Measurements from ENCODE around the gene MDFIC2.
"Not testable (repeated sequence)": the region's sequence is repeated elsewhere in the genome, so short reads cannot be mapped to it uniquely, and the experiment has no call there.

MDFIC2 gene

DNA sequence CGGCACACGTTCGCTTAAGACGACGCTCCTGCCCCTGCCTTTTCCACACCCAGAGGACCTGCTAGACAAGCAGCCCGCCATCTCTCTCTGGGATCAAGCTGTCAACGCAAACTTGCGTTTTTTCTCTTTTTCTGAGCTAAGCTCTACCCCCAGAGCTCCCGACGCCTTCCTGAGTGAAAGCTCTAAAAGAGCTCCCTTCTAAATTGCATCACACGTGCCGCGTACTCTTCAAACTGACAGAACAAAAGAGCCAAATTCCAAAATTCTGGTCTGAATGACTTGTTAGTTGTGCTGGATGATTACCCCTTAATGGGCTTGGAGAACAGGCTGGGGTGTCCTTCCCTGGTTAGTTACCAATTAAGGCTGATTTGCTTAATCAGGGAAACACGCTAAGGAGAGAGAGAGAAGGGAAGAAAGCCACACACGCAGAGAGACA, 81.2 kb downstream of the MDFIC2 start:
- DNase-seq (ENCODE audit: low read depth) = no peak
- TF ChIP-seq CTCF (IDR thresholded peaks at IDR 0.05; ENCODE audit: insufficient read depth, low read depth, low read length, missing control alignments) = no peak
- H3K4me3 ChIP-seq (ENCODE audit: low read depth, low read length) = no peak overlapping the region

GRCh38 chr3:70227437-70227836, 85.0 kb downstream of the MDFIC2 start:
- no peak overlapping the region for H3K4me3 ChIP-seq (ENCODE audit: low read depth, low read length)
- TF ChIP-seq CTCF (IDR thresholded peaks at IDR 0.05; ENCODE audit: insufficient read depth, low read depth, low read length, missing control alignments) = no peak
- no peak for DNase-seq (ENCODE audit: low read depth)

- no peak for TF ChIP-seq CTCF (IDR thresholded peaks at IDR 0.05; ENCODE audit: insufficient read depth, low read depth, low read length, missing control alignments)
- DNase-seq (ENCODE audit: low read depth) = no peak
- H3K4me3 ChIP-seq (ENCODE audit: low read depth, low read length) = no peak overlapping the region
These were observed 87.3 kb downstream of the MDFIC2 start for GRCh38 chr3:70225146-70225545.

DNA sequence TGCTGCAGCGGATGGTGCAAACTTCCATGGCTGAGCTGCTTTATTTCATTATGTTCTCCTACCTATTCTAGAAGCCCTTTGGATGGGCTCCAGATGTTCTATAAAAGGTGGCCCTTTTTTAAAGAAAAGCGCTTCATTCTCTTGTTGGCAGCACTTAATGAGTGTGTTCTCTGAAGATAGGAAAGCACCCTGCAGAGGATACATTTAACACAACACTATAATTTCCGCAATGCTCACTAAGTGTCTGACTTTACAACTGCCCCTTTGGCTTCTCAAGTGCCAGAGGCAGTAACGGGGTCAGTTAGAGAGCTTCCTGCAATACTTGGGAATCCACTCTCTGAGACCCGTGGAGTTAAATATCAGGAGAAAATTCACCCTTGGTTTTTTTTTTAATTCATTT, 88.1 kb downstream of the MDFIC2 start:
- H3K4me3 ChIP-seq (ENCODE audit: low read depth, low read length) = no peak overlapping the region
- DNase-seq (ENCODE audit: low read depth) = no peak
- TF ChIP-seq CTCF (IDR thresholded peaks at IDR 0.05; ENCODE audit: insufficient read depth, low read depth, low read length, missing control alignments) = no peak

DNA sequence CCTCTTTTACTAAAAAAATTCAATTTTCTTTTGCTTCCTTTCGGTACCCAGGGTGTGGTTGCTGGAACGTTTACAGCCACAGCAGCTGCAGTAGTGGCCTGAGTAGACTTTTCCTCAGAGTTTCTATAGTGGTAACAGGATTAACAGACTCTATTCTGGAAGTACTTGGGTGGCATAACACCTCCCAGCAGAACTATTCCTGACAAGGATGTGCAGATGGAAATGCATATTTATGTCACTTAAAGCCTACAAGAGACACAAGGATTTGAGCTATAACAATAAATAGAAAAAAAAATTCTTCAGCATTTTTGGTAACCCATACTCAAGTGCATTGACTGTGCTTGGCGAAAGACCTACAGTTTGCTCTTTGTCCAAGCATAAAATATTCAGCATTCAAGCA, 94.0 kb downstream of the MDFIC2 start:
- DNase-seq (ENCODE audit: low read depth) = no peak
- TF ChIP-seq CTCF (IDR thresholded peaks at IDR 0.05; ENCODE audit: insufficient read depth, low read depth, low read length, missing control alignments) = no peak
- no peak overlapping the region for H3K4me3 ChIP-seq (ENCODE audit: low read depth, low read length)

- DNase-seq (ENCODE audit: low read depth); H3K4me3 ChIP-seq (ENCODE audit: low read depth, low read length): not testable (repeated sequence)
These were observed 101.2 kb downstream of the MDFIC2 start for GRCh38 chr3:70211274-70211673.

DNA sequence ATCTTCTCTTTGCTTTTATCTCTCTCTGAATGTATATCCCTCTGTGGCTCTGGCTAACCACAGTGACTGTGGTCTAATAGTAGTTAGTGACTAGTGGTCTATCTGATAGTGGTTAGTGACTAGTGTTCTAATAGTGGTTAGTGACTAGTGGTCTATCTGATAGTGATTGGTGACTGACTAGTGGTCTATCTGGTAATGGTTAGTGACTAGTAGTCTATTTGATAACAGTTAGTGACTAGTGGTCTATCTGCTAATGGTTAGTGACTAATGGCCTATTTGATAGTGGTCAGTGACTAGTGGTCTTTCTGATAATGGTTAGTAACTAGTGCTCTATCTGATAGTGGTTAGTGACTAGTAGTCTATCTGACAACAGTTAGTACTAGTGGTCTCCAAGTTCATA, 110.5 kb downstream of the MDFIC2 start:
- no peak for TF ChIP-seq CTCF (IDR thresholded peaks at IDR 0.05; ENCODE audit: insufficient read depth, low read depth, low read length, missing control alignments)
- H3K4me3 ChIP-seq (ENCODE audit: low read depth, low read length) = no peak overlapping the region
- DNase-seq (ENCODE audit: low read depth) = no peak

Data from GM12865 (cell line).